ENCODE results near the gene SENP2. TPM values are rescaled to one million over a fixed set of nuclear protein-coding genes. Genes with fewer than 3 reads are reported as not detected.

SENP2 gene
- polyA plus RNA-seq, 1 of the 3 experiments (the other 2 are of a cell fraction), result 7.1 TPM

GRCh38 chr3:185667574-185667973 is 81.5 kb downstream of the SENP2 start (continued):
- no peak for TF ChIP-seq USF2 (IDR thresholded peaks at IDR 0.05; ENCODE audit: borderline replicate concordance, low read depth, low read length)
- TF ChIP-seq TCF12 (IDR thresholded peaks at IDR 0.05), result no peak

- H3K27me3 ChIP-seq (ENCODE audit: insufficient read depth), result no peaks in the 10 kb centered on the region
- H3K9ac ChIP-seq, result no peak overlapping the region
- ChIA-PET CTCF (interaction anchor here (0.6 to 5.5 kb wide), 27 partner anchors 9 to 267 kb away, joined by 3 to 54 read pairs (median 4); no protein-coding TSS in a partner anchor), POLR2A (no interaction called here)
- H3K9me2 ChIP-seq, result no peaks in the 10 kb centered on the region
- H3K4me2 ChIP-seq, result no peak overlapping the region
- WGBS (ENCODE audit: low lambda C conversion rate), result 100% methylated on average over 1 of the region's 1 CpG
- H2AFZ ChIP-seq (ENCODE audit: low read depth), result no peak overlapping the region
- peaks cover 36 to 69% of the 10 kb centered on the region in 2 experiments for H3K36me3 ChIP-seq (replicated peaks in 1 of 2; ENCODE audit: control insufficient read depth in 1 of 2, insufficient read depth in 2 of 2, low read length in 1 of 2)
- peak overlapping the region in 1 of 2 experiments; percentile 5; a peak in 1 of 4 replicates for H3K27ac ChIP-seq (ENCODE audit: low read depth in 2 of 2, low read length in 1 of 2)
- H3F3A ChIP-seq (replicated peaks; ENCODE audit: insufficient read depth), result peaks cover 12% of the 10 kb centered on the region
- no peaks in the 10 kb centered on the region for H4K20me1 ChIP-seq (ENCODE audit: insufficient read depth)
- peak; percentile 81 for TF ChIP-seq CTCF (IDR thresholded peaks at IDR 0.05)
- TF ChIP-seq JUND (IDR thresholded peaks at IDR 0.05), result no peak
- TF ChIP-seq ZBTB33 (IDR thresholded peaks at IDR 0.05; ENCODE audit: borderline replicate concordance, low read depth), result no peak
- no peak for TF ChIP-seq RFX5 (IDR thresholded peaks at IDR 0.05; ENCODE audit: low read length)
- peak; percentile 68 for TF ChIP-seq RAD21 (IDR thresholded peaks at IDR 0.05; ENCODE audit: low read length)
- peak; percentile 61 for TF ChIP-seq SMC3 (IDR thresholded peaks at IDR 0.05; ENCODE audit: low read depth, low read length)
- no peak for TF ChIP-seq YY1 (IDR thresholded peaks at IDR 0.05; ENCODE audit: low read depth)
- no peak for TF ChIP-seq USF1 (IDR thresholded peaks at IDR 0.05; ENCODE audit: borderline replicate concordance, low read depth)
- no peak for TF ChIP-seq RXRA (IDR thresholded peaks at IDR 0.05; ENCODE audit: borderline replicate concordance, low read depth)
- no peak for TF ChIP-seq FOXM1 (IDR thresholded peaks at IDR 0.05; ENCODE audit: low read depth)
- peak; percentile 56 for DNase-seq
- H3K9me3 ChIP-seq, result no peaks in the 10 kb centered on the region
- no peaks in the 10 kb centered on the region for H3K4me1 ChIP-seq (ENCODE audit: control insufficient read depth in 1 of 2, insufficient read depth in 2 of 2, low read depth in 1 of 2, low read length in 1 of 2)
- H3K79me2 ChIP-seq (ENCODE audit: insufficient read depth), result peaks cover 54% of the 10 kb centered on the region
- H3K4me3 ChIP-seq (ENCODE audit: low read depth in 2 of 2, low read length in 1 of 2), result no peak overlapping the region
Observed at GRCh38 chr3:185677146-185677829, 91.2 kb downstream of the SENP2 start.

Data from SK-N-SH (cell line).